HG02642 (cell line): ENCODE data around the gene ISYNA1.

Source experiments
- ATAC-seq: cut with Tn5 transposase; IDR thresholded peaks from one replicate; pipeline ENCODE4 v1.9.1; 2021; ENCODE audit warnings: mild to moderate bottlenecking; ENCODE audit not compliant: unreplicated experiment, poor library complexity

Gene ISYNA1

DNA sequence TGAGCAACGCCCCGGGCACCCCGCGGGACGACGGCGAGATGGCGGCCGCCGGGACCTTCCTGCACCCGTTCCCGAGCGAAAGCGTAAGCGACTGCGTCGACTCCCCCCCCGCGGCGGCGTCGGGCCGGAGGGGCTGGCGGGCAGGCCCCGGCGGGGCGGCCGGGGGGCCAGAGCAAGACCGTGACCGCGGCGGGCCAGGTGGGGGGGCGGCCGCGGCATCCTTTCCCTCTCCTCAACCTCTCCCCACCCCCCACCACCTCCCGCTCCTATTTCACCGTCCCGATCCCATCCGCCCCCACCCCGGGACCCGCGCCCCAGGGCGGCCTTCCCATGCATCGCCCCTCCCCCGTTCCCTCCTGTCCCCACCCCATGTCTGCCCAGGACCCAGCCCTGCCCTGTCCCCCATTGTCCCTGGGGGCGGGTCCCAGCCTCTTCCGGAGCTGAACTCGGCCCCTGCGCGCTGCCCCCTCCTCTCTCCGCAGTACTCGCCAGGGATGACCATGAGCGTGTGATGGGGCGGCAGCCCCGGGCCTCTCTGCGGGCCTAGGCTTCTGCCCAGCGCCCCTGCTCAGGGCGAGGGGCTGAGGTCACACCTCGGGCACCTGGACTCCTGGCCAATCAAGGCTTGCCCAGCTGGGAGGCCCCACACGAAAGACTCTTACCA, 4.1 kb downstream of the ISYNA1 start:
- no peak for ATAC-seq

DNA sequence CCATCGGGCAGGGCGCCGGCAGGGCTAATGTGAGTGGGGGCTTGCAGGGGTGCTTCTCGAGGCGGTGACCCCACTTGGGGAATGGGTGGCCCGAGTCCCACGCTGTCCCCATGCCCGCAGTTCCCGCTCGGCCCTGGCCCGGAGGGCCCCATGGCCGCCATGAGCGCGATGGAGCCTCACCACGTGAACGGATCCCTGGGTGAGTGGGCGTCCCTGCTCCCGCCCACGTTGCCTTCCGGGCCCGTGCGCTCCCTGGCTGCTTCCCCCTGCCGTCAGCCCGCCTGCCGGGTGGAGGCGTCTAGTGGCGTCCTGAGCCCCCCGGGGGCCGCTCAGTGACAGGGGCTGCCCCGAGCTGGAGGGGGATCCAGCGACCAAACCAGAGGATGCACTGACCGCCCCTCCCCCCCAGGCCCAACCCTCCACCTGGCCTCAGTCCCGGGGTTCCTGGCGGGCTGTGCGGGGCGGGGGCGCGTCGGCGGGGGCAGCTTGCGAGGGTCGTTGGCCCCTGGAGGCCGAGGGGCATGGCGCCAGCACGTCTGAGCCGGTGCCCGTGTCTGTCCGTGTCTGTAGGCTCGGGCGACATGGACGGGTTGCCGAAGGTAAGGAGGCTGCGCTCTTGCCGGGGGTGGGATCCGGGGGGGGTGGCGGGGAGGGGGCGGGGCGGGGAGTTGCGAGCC, 4.8 kb downstream of the ISYNA1 start:
- ATAC-seq, result no peak

DNA sequence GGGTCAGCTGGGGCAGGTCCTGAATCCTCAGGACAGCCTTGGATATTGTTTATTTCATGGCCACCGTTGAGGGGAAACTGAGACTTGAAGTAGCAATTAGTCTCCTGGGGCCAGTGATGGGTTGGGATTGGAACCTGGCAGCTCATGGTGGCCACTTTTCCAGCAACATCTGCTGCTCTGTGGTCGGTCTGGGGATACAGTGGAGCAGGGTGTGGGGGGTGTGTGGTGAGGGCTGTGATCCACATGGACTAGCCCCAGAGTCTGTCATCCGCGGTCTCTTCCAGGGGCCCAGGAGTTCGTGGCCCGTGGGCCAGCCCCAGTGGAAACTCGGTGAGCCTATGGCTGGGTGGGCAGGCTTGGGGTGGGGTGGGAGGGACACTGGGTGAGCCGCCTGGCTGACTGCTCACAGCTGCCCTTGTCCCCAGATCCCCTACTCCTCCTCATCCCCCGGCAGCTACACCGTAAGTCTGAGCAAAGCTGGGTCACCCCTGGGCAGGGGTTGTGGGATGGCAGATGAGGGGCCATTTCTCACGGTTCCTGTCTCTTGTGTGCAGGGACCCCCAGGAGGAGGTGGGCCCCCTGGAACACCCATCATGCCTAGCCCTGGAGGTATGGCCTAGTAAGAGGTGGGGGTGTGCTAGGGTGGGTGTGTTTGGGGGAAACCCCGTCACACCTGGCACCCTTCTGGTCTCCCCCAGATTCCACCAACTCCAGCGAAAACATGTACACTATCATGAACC, 5.5 kb downstream of the ISYNA1 start:
- no peak for ATAC-seq

DNA sequence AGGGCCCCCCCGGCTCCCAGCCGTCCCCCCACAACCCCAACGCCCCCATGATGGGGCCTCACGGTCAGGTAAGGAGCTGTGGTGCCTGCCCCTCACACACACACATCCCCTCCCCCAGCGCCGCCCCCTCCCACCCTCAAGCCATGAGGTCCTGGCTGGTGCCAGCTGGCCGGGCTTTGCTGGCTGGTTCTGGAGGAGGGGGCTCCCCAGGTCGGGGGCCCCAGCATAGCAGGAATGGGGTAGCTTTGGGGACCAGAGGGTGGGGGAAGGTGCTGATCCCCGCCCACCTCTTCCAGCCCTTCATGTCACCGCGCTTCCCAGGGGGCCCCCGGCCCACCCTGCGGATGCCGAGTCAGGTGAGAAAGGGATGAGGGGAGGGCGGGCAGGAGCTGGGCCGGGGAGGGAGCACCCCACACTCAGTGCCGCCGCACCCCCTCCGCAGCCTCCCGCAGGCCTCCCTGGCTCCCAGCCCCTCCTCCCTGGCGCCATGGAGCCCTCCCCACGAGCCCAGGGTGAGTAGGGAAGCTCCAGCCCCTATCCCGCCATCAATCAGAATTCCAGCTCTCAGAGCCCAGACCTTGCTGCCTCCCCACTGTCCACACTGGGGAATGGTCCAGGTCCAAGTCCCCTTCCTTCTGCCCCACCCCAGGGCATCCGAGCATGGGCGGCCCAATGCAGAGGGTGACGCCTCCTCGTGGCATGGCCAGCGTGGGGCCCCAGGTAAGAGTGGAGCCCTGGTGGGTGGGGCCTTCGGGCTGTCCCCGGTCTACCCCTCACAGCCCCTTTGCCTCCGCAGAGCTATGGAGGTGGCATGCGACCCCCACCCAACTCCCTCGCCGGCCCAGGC, 6.4 kb downstream of the ISYNA1 start:
- no peak for ATAC-seq

DNA sequence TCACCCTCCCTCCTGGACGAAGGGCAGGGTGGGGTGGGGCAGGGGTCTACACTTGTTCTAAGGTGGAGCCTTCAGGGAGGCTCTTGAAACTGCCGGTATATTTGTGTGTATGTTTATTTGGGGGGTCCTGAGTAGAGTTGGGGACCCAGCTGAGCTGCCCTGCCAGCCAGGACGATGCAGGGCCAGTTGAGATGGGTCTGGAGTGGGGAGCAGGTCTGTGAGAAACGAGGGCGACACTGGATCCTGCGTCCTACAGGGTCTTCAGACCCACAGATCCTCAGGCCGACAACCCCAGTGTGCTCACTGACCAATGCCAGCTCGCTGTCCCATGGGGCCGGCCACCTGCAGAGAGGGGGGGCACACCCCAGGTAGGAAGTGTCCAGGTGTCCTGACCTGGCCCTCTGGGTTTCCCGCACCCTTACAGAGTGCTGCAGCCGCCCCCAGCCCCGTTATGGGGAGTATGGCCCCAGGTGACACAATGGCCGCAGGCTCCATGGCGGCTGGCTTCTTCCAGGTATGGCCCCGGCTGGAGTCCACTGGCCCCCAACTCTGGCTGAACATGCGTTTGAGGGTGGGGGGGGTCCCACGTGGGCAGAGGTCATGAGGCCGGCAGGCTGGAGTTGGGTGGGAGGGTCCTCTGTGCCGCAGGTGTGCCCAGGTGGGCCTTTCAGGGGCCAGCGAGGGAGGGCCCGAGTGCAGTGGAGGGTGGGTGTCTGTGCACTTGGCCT, 7.4 kb downstream of the ISYNA1 start:
- no peak for ATAC-seq

DNA sequence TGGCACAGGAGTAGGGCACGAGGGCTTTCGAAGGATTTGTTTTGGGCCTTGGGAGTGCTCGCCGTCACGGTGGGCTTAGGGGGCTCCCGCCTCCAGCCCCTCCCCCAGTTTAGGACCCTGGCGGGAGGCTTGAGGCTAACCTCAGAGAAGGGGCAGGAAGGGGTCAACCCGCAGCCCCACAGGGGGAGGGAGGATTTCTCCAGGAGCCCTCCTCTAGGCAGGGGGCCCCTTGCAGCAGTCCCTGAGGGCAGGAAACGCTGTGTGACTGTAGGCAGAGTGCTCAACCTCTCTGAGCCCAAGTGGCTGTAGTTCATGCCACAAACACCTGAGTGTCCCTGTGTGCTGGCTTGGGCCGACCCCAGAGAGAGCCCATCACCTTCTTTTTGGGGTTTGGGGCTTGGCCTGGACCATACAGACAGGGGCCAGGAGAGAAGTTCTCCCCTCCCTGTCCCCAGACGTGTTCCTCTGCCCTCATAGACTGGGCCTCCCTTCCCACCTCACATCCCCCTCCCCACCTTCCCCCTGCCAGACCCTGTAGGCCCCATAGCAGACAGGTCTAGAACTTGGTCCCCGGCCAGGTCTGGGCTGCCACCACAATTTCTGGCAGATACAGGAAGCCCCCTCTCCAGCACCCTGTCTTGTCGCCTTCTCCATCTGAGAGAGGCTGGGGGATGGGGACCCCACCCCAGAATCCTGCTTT, 8.1 kb downstream of the ISYNA1 start:
- no peak for ATAC-seq

DNA sequence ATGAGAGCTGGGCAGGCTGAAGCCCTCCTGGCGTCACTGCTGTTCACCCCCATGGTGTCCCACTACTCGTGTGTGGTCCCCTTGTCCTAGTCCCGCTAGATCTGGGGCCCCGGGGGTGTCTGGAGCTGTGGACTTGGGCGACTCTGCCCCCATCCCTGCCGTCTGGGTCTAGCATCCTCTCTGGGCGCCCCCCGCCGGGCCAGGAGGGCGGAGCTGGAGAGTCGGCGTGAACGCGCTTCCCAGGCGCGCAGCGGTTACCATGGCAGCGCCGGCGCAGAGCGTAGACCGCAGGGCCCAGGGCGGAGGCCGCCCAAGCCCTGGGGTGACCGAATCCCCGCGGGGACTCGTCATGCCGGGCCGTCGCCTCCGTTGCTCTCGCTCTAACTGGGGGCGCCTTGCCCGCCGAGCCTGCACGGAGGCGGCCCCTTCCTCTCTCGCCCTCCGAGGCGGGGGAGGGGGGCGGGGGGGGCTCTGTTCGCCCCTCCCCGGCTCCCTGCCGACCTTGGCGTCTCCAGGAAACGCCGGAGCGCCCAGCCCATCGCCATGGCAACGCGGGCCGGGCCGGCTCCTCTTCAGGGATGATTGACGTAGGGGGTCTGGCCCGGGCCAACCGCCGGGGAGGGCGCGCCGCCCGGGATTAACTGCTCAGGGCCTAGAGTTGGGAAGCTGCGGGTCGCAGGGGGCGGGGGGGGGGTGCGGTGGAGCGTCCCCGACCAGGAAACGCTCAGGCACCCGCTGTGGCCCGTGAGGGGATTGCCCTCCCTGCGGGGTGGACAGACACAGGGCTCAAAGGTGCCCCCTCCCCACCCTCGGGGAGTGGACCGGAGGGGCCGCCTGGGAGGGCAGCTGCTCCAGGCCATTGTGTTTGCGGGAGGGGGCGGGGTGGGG, 8.9 kb downstream of the ISYNA1 start:
- ATAC-seq, result peak; percentile 64

DNA sequence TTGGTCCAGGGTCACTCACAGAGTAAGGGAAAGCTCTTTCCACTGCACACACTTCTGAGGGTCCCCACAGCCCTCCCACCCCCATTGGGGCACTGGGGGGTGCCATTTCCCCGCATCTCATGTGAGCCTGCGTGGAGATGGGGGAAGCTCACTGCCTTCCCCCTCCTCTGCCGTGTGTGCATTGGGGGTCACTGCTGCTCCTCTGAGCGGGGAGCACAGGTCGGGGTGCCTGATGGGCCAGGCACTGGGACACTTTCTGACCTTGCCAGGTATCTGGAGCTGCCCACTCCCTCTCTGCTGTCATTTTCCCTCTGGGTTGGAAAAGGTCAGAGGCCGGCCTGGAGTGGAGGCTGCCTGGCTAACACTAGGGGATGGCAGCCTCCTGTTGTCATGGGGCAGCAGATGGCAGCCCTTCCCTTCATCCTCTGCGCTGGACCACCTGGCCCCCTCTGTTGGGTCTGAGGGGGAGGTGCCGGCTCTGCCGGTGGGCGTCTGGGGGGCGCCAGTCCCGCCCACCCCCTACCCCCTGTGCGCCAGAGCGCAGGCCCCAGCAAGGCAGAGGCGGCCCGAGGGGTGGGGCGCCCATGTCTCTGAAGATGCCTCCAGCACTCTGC, 9.7 kb downstream of the ISYNA1 start:
- peak; percentile 2 for ATAC-seq

DNA sequence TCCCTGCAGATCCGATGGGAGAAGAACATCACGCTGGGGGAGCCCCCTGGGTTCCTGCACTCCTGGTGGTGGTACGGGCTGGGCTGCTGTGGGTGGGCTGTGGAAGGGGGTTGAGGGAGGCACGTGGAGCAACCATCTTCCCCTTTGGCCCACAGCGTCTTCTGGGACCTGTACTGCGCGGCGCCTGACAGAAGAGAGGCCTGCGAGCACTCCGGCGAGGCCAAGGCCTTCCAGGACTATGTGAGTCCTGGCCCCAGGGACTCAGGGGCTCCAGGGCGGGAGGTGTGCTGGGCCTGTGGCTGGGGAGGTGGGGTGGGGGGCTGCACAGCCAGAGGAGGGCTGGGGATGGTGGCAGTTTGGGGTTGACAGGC, 10.2 kb downstream of the ISYNA1 start:
- no peak for ATAC-seq

DNA sequence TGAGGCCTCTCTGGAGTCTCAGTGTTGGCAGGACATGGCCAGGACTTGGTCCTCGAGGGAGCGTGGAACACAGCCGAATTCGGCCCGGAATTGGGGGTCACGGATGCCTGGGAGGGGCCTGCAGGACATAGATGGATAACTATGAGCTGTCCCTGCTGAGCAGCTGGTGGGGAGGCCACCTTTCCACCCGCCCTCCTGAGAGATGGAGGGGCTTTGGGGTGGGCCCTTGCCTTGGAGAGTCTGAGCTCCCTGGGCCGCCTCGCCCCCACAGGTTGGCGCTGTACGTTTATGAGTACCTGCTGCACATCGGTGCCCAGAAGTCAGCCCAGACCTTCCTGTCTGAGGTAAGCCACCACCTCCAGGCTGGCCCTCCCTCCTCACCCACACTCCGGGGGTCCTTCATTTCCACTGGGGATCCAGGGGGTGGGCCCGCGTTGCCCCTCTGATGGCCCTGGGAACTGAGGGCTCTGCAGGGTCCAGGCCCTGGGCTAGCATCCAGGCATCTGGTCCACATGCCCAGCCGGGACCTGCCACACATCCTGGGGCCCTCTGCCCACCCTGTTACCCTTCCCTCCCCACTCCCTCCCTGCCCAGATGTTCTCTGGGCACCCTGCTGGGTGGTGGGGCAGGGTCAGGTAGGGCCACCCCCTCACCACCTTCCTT, 10.7 kb downstream of the ISYNA1 start:
- ATAC-seq, result no peak

DNA sequence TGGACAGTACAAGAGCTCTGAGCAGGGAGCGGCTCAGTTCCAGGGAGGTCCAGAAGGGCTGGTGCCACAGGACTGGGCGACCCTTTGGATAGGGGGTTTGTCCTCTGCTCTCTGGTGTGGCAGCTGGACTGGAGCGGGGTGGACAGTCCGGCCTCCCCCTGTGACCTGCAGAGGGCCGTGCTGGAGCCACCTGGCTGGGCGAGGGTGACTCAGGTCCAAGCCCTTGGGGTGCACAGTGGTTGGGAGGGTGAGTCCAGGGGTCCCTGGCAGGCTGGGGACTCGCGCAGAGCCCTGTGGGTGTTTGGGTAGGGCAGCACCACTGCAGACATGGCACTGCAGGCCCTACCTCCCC, 11.5 kb downstream of the ISYNA1 start:
- no peak for ATAC-seq

DNA sequence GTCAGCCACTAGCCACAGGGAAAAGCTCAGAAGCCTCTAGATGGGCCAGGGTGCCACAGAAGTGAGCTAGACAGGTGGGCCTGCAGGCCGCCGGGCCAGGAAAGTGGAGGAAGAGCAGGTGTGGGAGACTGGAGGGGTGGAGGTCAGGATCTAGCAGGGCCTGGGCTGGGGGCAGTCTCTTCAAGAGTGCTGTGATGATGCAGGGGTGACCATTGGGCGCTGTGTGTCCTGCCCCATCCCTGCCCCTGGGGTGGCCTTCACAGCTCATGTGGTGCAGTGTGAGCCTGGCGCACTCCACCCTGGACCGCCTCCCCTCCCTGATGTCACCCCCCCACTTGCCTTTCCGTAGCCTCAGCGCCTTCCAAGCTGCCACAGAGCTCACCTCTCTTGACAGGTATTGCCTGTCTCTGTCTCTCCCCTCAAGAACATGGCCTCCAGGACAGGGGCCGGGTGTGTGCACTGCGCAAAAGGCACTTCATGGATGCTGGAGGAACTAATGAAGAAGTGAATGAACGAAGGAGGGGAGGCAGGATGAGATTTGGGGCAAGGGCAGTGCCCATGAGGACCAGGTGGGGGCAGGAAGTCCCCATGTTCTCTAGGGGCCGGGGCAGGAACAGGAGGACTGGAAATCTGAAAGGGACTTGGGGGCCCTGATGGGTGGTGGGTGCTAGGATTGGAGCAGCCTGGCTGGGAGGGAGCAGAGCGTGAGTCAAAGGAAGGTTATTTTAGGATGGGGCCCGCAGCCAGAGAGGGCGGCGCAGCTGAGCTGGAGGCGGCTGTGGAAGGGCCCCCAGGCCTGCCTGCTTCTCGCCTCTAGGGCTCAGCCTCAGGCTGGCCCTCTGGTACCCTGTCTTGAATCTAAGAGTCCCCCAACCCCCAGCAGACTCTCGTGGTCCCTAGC, 12.2 kb downstream of the ISYNA1 start:
- no peak for ATAC-seq

DNA sequence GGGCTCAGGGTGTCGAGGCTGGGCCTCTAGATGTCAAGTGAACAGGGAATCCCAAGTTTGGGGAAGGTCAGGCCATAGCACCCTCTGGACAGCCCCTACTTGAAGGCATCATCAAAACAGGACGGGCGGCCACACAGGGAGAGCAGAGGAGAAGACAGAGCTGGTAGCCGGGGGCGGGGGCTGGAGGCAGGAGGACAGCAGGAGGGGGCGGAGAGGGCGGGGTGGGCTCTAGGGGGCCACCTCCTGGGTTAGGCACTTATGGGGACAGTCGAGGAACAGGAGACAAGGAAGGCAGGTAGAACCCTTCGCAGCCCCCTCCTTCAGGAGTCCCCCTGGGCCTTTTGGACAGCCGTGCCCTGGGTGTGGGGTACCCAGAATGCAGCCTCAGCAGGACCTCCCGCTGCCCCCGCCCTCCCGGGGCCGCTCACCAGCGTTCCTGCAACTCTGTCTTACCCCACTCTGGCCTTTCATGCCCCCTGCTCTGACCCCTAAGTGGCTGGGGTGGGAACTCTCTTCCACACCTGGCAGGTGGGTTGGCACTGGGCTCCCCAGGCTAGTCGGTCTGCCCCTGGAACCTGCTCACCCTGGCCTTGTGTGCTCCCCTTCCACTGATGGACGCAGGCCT, 12.9 kb downstream of the ISYNA1 start:
- ATAC-seq, result no peak

DNA sequence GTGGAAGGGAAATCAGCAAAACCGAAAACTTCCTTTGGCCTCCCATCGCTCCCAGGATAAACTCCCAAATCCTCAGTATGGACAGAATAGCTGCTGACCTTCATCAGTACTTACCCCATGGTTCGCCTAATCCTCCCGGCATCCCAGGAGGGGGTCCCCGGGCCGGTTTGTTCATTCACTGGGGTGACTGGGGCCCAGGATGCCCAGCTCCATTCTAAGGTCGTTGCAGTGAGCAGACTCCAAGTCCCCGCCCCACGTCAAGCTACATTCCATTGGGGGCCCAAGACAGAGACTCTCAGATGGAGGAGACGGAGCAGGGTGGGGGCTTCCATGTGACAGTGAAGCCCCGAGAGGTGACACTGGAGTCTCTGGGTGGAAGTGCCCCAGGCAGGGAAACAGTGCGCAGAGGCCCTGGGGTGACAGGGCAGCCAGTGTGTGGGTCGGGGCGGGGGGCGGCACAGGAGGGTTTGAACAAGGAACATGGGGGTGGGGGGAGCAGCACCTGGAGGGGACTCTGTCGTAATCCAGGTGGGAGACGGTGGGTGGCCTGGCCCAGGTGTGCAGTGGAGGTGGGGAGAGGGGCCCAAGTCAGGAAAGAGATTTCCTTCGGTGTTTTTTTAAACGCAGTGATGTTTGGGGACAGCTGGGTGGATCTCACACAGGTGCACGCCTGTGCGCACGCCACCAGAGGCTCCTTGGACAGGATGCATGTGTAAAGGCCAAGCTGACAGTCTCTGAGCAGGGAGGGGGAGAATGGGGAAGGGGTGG, 13.6 kb downstream of the ISYNA1 start:
- no peak for ATAC-seq

DNA sequence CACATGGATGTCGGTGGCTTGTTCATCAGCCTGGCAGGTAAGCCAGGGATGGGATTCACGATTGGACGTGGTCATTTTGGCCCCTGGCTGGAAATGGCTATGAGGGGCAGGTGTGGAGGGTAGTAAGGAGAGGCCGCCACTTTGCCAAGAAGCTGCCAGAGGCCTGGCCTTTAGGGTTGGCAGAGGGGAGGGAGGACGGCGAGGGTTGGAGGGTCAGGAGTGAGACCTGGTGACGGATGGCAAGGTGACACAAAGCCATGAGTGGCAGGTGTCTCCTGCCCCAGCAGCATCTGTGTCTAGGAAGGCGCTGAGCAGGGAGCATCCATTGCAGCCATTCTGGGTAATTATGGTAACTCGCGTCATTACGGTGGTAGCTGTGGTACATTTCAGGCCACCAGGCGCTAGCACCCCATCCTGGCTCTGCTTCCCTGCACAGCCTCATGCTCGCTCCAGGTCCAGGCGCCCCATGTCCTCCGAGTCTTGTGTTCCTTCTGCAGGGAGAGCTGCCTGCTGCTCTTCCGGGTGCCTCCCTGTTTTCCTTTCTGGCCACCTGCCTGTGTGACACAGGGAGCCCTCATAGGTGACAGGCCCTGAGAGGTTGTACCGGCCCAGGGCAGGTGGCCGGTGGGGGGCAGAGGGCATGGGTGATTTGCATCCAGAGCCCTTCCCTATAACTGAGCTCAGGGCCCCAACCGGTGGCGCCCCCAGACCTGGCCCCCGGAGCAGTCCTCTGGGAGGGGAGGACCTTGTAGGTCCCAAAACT, 14.5 kb downstream of the ISYNA1 start:
- ATAC-seq, result no peak
